Esophagus squamous epithelium (tissue), 5 donors: ENCODE data around the gene ATP11A. TPM values are rescaled to one million over a fixed set of nuclear protein-coding genes. Genes with fewer than 3 reads are reported as not detected.

Source experiments
- DNase-seq: peaks from one replicate; lab custom pipeline; 2025; lab: John Stamatoyannopoulos, UW
- H3K27ac ChIP-seq, 4 donors: fragments of 200-600 bp; sonication (generic); one replicate each; pipeline ENCODE4 v1.5.1; 2016 to 2019; ENCODE audit warnings: mild to moderate bottlenecking in 1 of 4
- H3K27me3 ChIP-seq, 4 donors: fragments of 200-600 bp; sonication (generic); 1 replicate in 3 of 4; 2 replicates in 1 of 4; pipeline versions ENCODE4 v1.5.1 to v1.6.0; 2017 to 2021; ENCODE audit warnings: antibody characterized with exemption in 1 of 4
- H3K36me3 ChIP-seq, 3 donors: fragments of 200-600 bp; sonication (generic); one replicate each; pipeline ENCODE4 v1.5.1; 2016 to 2019
- H3K4me1 ChIP-seq, 3 donors: fragments of 200-600 bp; sonication (generic); one replicate each; pipeline ENCODE4 v1.5.1; 2017 to 2019
- H3K4me3 ChIP-seq, 4 donors: fragments of 200-600 bp; sonication (generic); 1 replicate in 3 of 4; 2 replicates in 1 of 4; pipeline ENCODE4 v1.5.1; 2016 to 2019; ENCODE audit warnings: mild to moderate bottlenecking in 2 of 4, moderate library complexity in 1 of 4
- H3K9me3 ChIP-seq, 3 donors: fragments of 200-600 bp; sonication (generic); one replicate each; pipeline ENCODE4 v1.5.1; 2016 to 2019
- POLR2A ChIP-seq, 4 donors: fragments of 450-650 bp; IDR thresholded peaks; one replicate each; pipeline ENCODE4 v1.6.1; 2017; ENCODE audit warnings: antibody characterized with exemption in 4 of 4, mild to moderate bottlenecking in 4 of 4, moderate library complexity in 3 of 4
- WGBS, 2 donors: methylation state at CpG; one replicate each; pipeline ENCODE4 v1.1.5; 2018; 5-methylcytosine and 5-hydroxymethylcytosine counted together
- intact Hi-C: fragments of 100-400 bp; cut with DNase I; formaldehyde crosslinking; loops from one replicate; pipeline ENCODE4 v1.15.0; 2022
- total RNA-seq, 4 donors: library from RNA; depleted of rRNA; stranded (reverse); fragments of >200 nt; gene quantifications; one replicate each; pipeline ENCODE4 v1.1.0, GENCODE V29; 2016
- TF ChIP-seq, protein P1 (sequence below), 6 experiments: fragments of 450-650 bp in 4 of 6; fragments of 200-600 bp in 2 of 6; sonication (generic) in 2 of 6; IDR thresholded peaks; one replicate each; pipeline ENCODE4 v1.5.1; 2016 to 2019; ENCODE audit warnings: antibody characterized with exemption in 6 of 6, mild to moderate bottlenecking in 4 of 6, moderate library complexity in 4 of 6
- donor health status: DM: yes; HTN: yes; CAD: no.

The ATP11A gene
- total RNA-seq, 4 donors from 2014 or later: 9.6 to 20.0 (median 16.1) TPM

DNA sequence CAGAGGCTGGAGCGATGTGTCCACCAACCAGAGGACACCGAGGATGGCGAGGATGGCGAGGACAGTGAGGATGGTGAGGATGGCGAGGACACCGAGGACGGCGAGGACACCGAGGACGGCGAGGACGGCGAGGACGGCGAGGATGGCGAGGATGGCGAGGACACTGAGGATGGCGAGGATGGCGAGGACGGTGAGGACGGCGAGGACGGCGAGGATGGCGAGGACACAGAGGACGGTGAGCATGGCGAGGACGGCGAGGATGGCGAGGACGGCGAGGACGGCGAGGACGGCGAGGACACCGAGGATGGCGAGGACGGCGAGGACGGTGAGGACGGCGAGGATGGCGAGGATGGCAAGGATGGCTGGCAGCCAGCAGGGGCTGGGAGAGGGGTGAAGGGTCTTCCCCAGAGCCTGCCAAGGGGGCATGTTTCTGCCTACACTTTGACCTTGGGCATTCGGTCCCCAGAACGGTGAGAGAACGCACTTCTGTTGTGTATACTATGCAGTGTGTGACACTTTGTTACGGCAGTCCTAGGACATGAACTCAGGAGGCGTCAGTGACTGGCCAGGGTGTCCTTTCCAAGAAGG lies 44.4 kb upstream of the ATP11A start:
- Histone ChIP-seq H3K4me3 (no peak overlapping the region), H3K4me1 (peaks cover 0 to 4% (median 0%) of the 10 kb centered on the region in 3 donors), H3K36me3 (no peaks in the 10 kb centered on the region), H3K27ac (no peak overlapping the region), H3K9me3 (no peaks in the 10 kb centered on the region), H3K27me3 (peaks cover 0 to 7% (median 0%) of the 10 kb centered on the region in 4 donors)
- TF ChIP-seq POLR2A (IDR thresholded peaks at IDR 0.05): no peak
- TF ChIP-seq, protein P1, sequence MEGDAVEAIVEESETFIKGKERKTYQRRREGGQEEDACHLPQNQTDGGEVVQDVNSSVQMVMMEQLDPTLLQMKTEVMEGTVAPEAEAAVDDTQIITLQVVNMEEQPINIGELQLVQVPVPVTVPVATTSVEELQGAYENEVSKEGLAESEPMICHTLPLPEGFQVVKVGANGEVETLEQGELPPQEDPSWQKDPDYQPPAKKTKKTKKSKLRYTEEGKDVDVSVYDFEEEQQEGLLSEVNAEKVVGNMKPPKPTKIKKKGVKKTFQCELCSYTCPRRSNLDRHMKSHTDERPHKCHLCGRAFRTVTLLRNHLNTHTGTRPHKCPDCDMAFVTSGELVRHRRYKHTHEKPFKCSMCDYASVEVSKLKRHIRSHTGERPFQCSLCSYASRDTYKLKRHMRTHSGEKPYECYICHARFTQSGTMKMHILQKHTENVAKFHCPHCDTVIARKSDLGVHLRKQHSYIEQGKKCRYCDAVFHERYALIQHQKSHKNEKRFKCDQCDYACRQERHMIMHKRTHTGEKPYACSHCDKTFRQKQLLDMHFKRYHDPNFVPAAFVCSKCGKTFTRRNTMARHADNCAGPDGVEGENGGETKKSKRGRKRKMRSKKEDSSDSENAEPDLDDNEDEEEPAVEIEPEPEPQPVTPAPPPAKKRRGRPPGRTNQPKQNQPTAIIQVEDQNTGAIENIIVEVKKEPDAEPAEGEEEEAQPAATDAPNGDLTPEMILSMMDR (IDR thresholded peaks at IDR 0.05): no peak
- WGBS, 2 donors: 87 to 89% methylated on average over 46 to 48 of the region's 49 CpGs
- DNase-seq: no peak
- intact Hi-C loops: no loop called here

DNA sequence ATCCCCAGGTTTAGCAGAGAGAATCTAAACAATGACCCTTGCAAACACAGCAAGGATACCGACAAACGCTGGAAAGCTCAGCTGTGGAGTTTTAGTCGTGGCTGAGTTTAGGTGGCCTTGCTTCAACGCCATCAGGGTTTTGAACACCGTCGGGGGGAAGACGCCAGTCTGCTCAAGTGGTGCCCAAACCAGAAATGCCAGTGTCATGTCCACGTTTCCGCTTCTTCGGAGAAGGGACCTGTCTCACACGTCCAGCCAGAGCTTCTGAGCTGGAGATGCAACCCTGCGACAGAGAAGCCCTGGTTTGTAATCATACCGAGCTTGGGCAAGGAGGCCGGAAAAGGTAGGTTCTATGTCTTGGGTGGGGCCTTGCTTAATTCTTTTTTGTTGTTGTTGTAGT lies 42.6 kb upstream of the ATP11A start:
- peaks cover 0 to 4% (median 0%) of the 10 kb centered on the region in 3 donors for H3K4me1 ChIP-seq
- H3K27ac ChIP-seq: no peak overlapping the region
- no peak overlapping the region for H3K4me3 ChIP-seq
- TF ChIP-seq, protein P1 (IDR thresholded peaks at IDR 0.05): no peak
- TF ChIP-seq POLR2A (IDR thresholded peaks at IDR 0.05): no peak
- H3K9me3 ChIP-seq: no peaks in the 10 kb centered on the region
- no peak for DNase-seq
- intact Hi-C loops: no loop called here
- no peaks in the 10 kb centered on the region for H3K36me3 ChIP-seq
- H3K27me3 ChIP-seq: no peaks in the 10 kb centered on the region
- 83 to 84% methylated on average over 12 to 14 of the region's 14 CpGs for WGBS, 2 donors

DNA sequence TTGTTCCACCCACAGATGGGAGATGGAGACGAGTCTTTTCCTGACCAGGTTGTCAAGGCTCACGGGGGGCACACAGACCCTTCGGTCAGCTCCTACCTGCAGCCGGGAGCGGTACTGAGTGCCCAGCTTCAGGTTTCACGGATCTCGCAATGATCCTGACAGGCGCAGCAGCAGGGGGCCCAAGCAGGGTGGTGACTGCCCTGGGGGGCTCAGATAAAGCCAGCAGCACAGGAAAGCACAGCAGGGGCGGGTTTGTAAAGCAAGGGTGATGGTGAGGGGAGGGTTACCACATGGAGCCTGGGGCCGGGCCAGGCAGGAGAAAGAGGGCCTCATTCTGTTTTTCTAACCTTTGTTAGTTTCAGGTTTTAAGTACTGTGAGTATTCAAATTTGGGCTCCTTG lies 41.7 kb upstream of the ATP11A start:
- 81 to 88% methylated on average over 4 to 9 of the region's 10 CpGs for WGBS, 2 donors
- TF ChIP-seq, protein P1 (IDR thresholded peaks at IDR 0.05): no peak
- TF ChIP-seq POLR2A (IDR thresholded peaks at IDR 0.05): no peak
- H3K27ac ChIP-seq: no peak overlapping the region
- no peaks in the 10 kb centered on the region for H3K27me3 ChIP-seq
- H3K4me1 ChIP-seq: peaks cover 0 to 12% (median 0%) of the 10 kb centered on the region in 3 donors
- no peaks in the 10 kb centered on the region for H3K9me3 ChIP-seq
- intact Hi-C loops: no loop called here
- no peak overlapping the region for H3K4me3 ChIP-seq
- no peak for DNase-seq
- H3K36me3 ChIP-seq: no peaks in the 10 kb centered on the region

DNA sequence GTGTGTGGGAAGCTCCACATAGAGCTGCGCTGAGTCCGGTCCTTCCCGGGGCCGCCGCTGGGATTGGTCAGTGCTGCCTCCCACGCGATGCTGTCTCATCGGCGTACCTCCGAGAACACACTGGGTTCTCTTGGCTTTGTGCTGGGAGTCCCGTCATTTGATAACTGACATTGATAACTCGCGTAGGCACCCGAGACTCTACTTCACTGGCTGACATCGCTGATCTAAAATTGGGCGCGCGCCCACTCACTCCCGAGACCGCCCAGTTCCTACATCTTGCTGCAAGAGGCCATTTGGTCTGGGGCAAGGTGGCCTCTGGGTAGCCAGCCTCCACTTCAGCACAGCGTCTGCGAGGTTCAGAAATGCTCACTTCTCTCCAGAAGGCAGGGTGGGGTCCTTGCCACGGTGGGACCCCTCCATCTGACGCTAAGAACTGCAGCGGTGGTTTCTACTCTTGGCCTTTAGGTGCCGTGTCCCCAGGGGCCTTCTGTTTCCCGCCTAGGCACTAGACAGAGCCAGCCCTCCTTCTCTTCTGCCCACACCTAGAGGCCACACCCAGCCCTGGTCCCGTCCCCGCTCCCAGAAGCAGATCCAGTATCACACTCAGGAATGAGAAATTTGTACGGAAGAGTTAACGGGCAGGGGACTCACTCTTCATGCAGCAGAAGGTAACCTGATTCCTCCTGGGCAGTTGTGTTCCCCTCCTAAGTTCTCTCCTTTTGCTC lies 40.7 kb upstream of the ATP11A start:
- Histone ChIP-seq H3K27me3 (no peaks in the 10 kb centered on the region), H3K27ac (no peak overlapping the region), H3K4me3 (no peak overlapping the region), H3K4me1 (peaks cover 0 to 12% (median 0%) of the 10 kb centered on the region in 3 donors), H3K9me3 (no peaks in the 10 kb centered on the region), H3K36me3 (no peaks in the 10 kb centered on the region)
- TF ChIP-seq, protein P1 (IDR thresholded peaks at IDR 0.05): no peak
- no peak for TF ChIP-seq POLR2A (IDR thresholded peaks at IDR 0.05)
- intact Hi-C loops: no loop called here
- 91% methylated on average over 14 to 24 of the region's 31 CpGs for WGBS, 2 donors
- DNase-seq: no peak

DNA sequence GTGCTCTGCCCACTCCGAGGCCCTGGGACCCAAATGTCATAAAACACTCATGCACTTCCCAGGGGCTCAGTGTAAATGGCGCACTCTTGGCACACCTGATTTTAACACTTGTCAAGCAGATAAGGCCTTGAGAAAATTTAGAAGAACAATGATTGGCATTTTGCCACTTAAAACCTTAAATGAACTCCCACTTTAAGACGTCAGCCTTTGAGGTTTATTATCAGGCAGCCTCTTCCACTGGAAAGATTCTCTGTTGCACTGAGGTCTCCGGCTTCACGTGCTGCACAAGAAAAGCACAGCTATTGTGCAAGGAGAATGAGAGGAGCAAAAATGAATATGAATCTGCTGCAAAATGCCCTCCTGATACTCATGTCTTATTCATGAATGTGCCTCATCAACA lies 38.5 kb upstream of the ATP11A start:
- 63 to 64% methylated on average over 4 to 5 of the region's 5 CpGs for WGBS, 2 donors
- peaks cover 0 to 12% (median 0%) of the 10 kb centered on the region in 3 donors for H3K4me1 ChIP-seq
- no peak overlapping the region for H3K27ac ChIP-seq
- DNase-seq: no peak
- no peak overlapping the region for H3K4me3 ChIP-seq
- no peaks in the 10 kb centered on the region for H3K9me3 ChIP-seq
- intact Hi-C loops: no loop called here
- TF ChIP-seq, protein P1 (IDR thresholded peaks at IDR 0.05): no peak
- TF ChIP-seq POLR2A (IDR thresholded peaks at IDR 0.05): no peak
- H3K36me3 ChIP-seq: no peaks in the 10 kb centered on the region
- H3K27me3 ChIP-seq: no peaks in the 10 kb centered on the region
